MM.1S (cell line): Measurements from ENCODE around the gene DTNB.

Source experiments
- DNase-seq: peaks from one replicate; pipeline ENCODE4 v3.0.0-alpha.2; 2015
- H2AFZ ChIP-seq: fragments of 300-600 bp; sonication (generic); 2 replicates; pipeline ENCODE4 v1.6.0; 2016; ENCODE audit warnings: antibody characterized with exemption, low read length
- H3F3A ChIP-seq: fragments of 300-600 bp; sonication (generic); 2 replicates; pipeline ENCODE4 v1.6.1; 2016; ENCODE audit warnings: mild to moderate bottlenecking, antibody characterized with exemption, low read length, moderate library complexity, mixed read lengths; ENCODE audit not compliant: insufficient read depth
- H3K27ac ChIP-seq: fragments of 300-600 bp; sonication (generic); 2 replicates; pipeline ENCODE4 v1.5.1; 2016; ENCODE audit warnings: mild to moderate bottlenecking, low read length
- H3K27me3 ChIP-seq: fragments of 300-600 bp; sonication (generic); replicated peaks from 2 replicates; pipeline ENCODE4 v1.6.0; 2016; ENCODE audit warnings: low read length; ENCODE audit not compliant: insufficient read depth
- H3K36me3 ChIP-seq: fragments of 300-600 bp; sonication (generic); replicated peaks from 2 replicates; pipeline ENCODE4 v1.6.1; 2016; ENCODE audit warnings: mild to moderate bottlenecking, low read length, mixed read lengths; ENCODE audit not compliant: insufficient read depth
- H3K4me1 ChIP-seq: fragments of 300-600 bp; sonication (generic); 2 replicates; pipeline ENCODE4 v1.6.1; 2016; ENCODE audit warnings: low read length, mixed read lengths
- H3K4me2 ChIP-seq: fragments of 300-600 bp; sonication (generic); 2 replicates; pipeline ENCODE4 v1.6.0; 2016; ENCODE audit warnings: low read depth, low read length
- H3K4me3 ChIP-seq: fragments of 300-600 bp; sonication (generic); 2 replicates; pipeline ENCODE4 v1.5.1; 2016; ENCODE audit warnings: low read length, mixed read lengths
- H3K79me2 ChIP-seq: fragments of 300-600 bp; sonication (generic); 2 replicates; pipeline ENCODE4 v1.6.1; 2016; ENCODE audit warnings: mixed run types, low read length, mixed read lengths
- H3K9ac ChIP-seq: fragments of 300-600 bp; sonication (generic); 2 replicates; pipeline ENCODE4 v1.6.1; 2016; ENCODE audit warnings: low read length, mixed read lengths
- H3K9me2 ChIP-seq: fragments of 300-600 bp; sonication (generic); replicated peaks from 2 replicates; pipeline ENCODE4 v1.6.1; 2016; ENCODE audit warnings: mild to moderate bottlenecking, low read length, mixed read lengths; ENCODE audit not compliant: insufficient read depth
- H3K9me3 ChIP-seq: fragments of 300-600 bp; sonication (generic); replicated peaks from 2 replicates; pipeline ENCODE4 v1.6.1; 2016; ENCODE audit warnings: mild to moderate bottlenecking, low read length, mixed read lengths; ENCODE audit not compliant: insufficient read depth
- H4K20me1 ChIP-seq: fragments of 300-600 bp; sonication (generic); 2 replicates; pipeline ENCODE4 v1.6.1; 2016; ENCODE audit warnings: mild to moderate bottlenecking, low read length, moderate library complexity, mixed read lengths; ENCODE audit not compliant: insufficient read depth
- EZH2 ChIP-seq: fragments of 300-600 bp; sonication (generic); optimal IDR thresholded peaks from 2 replicates; pipeline ENCODE3; 2017; ENCODE audit warnings: low read depth, mild to moderate bottlenecking, antibody characterized with exemption, low read length, mixed read lengths
- EZH2phosphoT487 ChIP-seq: fragments of 300-600 bp; sonication (generic); IDR thresholded peaks from 2 replicates; pipeline ENCODE4 v1.6.1; 2018; ENCODE audit warnings: antibody characterized with exemption, low read length
- TF ChIP-seq, protein P1 (sequence below): fragments of 300-600 bp; sonication (generic); IDR thresholded peaks from 2 replicates; pipeline ENCODE4 v1.5.1; 2016; ENCODE audit warnings: antibody characterized with exemption, low read length, mixed read lengths

The DTNB gene

DNA sequence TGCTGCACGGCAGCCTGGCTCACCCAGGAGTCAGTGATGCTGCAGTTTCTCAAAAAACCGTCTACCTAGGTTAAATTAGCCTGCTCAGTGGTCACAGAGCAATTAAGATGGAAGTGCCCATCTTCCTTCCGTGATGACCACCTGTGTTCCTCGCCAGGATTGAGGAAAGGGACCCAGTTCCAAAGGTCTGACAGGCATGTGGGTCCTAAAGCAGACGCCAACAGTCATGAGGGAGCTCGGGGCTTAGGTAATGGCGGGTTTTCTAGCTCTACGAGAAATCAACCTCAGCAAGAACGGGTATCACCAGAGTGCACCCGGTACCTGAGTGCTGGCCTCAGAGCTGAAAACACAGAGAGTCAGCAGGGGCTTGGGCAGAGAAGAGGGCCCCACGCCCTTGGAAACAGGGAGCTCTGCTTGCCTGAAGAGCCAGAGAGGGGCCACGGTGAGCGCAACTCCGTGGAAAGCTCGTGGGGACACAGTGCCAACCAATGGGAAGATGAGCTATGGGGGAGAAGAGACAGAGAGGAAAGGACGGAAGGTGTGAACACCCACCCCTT, 297.3 kb downstream of the DTNB start:
- H3K4me3 ChIP-seq = peak overlapping the region; percentile 43; the same call in 1 of the 2 replicates

DNA sequence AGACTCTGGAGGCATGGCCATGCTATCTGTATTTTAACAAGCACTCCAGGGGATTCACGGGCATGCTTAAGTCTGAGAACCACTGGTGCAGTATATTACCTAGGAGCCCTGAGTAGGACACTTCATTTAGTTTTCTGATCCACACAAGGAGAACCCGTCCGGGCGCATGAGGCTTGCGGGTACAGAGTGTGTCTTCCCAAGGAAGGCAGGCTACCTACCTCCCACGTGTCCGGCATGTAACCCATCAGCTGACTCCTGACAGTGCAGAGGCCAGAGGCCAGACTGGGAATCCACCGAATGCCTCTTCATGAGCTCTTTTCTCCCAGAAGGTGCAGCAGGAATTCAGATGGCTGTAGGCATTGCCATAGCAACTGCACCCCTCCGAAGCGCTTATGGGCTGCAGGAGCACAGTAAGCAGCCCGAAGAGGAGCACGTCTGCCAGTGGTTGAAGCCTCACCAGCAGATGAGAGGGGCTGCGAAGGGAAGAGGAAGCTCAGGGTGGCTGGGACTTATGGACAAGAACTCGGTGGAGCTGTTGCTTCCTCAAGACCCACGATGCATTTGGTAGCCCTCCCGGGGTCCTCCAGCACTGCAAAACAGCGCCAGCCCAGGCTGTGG, 297.9 kb downstream of the DTNB start:
- no peak overlapping the region for H3K4me2 ChIP-seq
- H3K9ac ChIP-seq = no peak overlapping the region
- H3K79me2 ChIP-seq = 0 out of 2 replicates have a peak, but pooled peaks cover 2% of the 10 kb centered on the region
- H3K9me2 ChIP-seq = no peaks in the 10 kb centered on the region
- no peaks in the 10 kb centered on the region for H3K36me3 ChIP-seq
- peaks cover 35% of the 10 kb centered on the region for H3K4me1 ChIP-seq
- no peak overlapping the region for H2AFZ ChIP-seq
- DNase-seq = no peak
- no peaks in the 10 kb centered on the region for H4K20me1 ChIP-seq
- no peak overlapping the region for H3K4me3 ChIP-seq
- H3K9me3 ChIP-seq = no peaks in the 10 kb centered on the region
- H3K27me3 ChIP-seq = no peaks in the 10 kb centered on the region
- H3K27ac ChIP-seq = no peak overlapping the region
- TF ChIP-seq EZH2 = no peak
- TF ChIP-seq, protein P1, sequence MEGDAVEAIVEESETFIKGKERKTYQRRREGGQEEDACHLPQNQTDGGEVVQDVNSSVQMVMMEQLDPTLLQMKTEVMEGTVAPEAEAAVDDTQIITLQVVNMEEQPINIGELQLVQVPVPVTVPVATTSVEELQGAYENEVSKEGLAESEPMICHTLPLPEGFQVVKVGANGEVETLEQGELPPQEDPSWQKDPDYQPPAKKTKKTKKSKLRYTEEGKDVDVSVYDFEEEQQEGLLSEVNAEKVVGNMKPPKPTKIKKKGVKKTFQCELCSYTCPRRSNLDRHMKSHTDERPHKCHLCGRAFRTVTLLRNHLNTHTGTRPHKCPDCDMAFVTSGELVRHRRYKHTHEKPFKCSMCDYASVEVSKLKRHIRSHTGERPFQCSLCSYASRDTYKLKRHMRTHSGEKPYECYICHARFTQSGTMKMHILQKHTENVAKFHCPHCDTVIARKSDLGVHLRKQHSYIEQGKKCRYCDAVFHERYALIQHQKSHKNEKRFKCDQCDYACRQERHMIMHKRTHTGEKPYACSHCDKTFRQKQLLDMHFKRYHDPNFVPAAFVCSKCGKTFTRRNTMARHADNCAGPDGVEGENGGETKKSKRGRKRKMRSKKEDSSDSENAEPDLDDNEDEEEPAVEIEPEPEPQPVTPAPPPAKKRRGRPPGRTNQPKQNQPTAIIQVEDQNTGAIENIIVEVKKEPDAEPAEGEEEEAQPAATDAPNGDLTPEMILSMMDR = no peak
- no peak for TF ChIP-seq EZH2phosphoT487
- peaks cover 15% of the 10 kb centered on the region for H3F3A ChIP-seq

More for the DNA sequence above, 297.3 kb downstream of the DTNB start:
- Histone ChIP-seq H3K4me2 (peak overlapping the region; percentile 69), H3K27me3 (no peaks in the 10 kb centered on the region), H3K9me3 (no peaks in the 10 kb centered on the region), H4K20me1 (no peaks in the 10 kb centered on the region), H3K9ac (peak overlapping the region; percentile 42; the same call in 1 of the 2 replicates), H3F3A (peaks cover 21% of the 10 kb centered on the region), H3K9me2 (no peaks in the 10 kb centered on the region), H3K27ac (no peak overlapping the region), H3K4me1 (peaks cover 41% of the 10 kb centered on the region), H3K36me3 (no peaks in the 10 kb centered on the region), H2AFZ (peak overlapping the region; percentile 82), H3K79me2 (0 out of 2 replicates have a peak, but pooled peaks cover 2% of the 10 kb centered on the region)
- TF ChIP-seq EZH2 (no peak), EZH2phosphoT487 (no peak)
- TF ChIP-seq, protein P1 = no peak
- DNase-seq = no peak

DNA sequence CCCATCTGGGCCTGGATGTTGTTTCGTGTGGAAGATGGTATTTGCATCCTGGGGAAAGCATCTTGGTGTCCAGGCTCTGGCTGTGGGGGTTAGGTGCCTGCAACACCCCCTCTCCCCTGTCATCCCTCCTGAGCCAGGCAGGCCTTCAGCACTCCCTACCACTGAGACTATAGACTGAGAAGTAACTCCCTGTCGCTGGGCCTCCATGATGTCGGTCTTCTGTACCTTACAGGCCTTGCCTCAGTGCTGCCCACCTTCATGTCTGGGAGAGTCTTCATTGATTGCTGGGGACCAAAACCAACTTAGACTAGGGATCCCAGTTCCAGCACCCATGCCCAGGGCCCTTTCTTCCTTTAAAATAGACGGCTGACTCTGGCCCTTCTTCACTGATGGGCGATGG, 298.6 kb downstream of the DTNB start:
- Histone ChIP-seq H3K27ac (no peak overlapping the region), H3K79me2 (0 out of 2 replicates have a peak, but pooled peaks cover 2% of the 10 kb centered on the region)

DNA sequence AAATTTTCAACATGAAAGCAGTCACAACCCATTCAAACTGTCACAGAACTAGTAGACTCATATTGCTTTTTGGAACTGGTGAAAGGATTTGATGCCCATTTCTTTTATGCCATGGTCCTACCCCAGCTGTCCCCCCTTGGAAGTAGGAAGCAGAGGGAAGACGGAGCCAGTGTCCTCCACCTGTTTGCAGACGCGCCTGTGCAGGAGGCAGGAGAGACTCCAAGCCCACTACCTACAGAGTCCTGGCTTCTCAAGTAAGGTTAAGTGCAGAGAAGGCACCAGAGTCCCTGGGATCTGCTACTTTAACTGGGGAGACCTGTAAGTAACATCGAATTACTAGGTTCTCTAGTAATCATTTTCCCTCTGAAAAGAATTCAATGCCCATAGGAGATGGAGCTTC, 299.0 kb downstream of the DTNB start:
- H3K9me3 ChIP-seq = no peaks in the 10 kb centered on the region
- H3K27ac ChIP-seq = no peak overlapping the region
- no peak overlapping the region for H3K4me2 ChIP-seq
- TF ChIP-seq EZH2 (no peak), EZH2phosphoT487 (no peak)
- TF ChIP-seq, protein P1 = no peak
- H3K9ac ChIP-seq = no peak overlapping the region
- peaks cover 7% of the 10 kb centered on the region for H3F3A ChIP-seq
- H3K9me2 ChIP-seq = no peaks in the 10 kb centered on the region
- no peak for DNase-seq
- H3K36me3 ChIP-seq = no peaks in the 10 kb centered on the region
- H3K79me2 ChIP-seq = 0 out of 2 replicates have a peak, but pooled peaks cover 2% of the 10 kb centered on the region
- no peaks in the 10 kb centered on the region for H4K20me1 ChIP-seq
- H3K27me3 ChIP-seq = no peaks in the 10 kb centered on the region
- peaks cover 24% of the 10 kb centered on the region for H3K4me1 ChIP-seq
- no peak overlapping the region for H3K4me3 ChIP-seq
- H2AFZ ChIP-seq = no peak overlapping the region

More for the DNA sequence above, 298.6 kb downstream of the DTNB start:
- TF ChIP-seq EZH2phosphoT487 = no peak
- Histone ChIP-seq H3K36me3 (no peaks in the 10 kb centered on the region), H3K27me3 (no peaks in the 10 kb centered on the region), H3K4me3 (no peak overlapping the region), H2AFZ (no peak overlapping the region), H3K9me2 (no peaks in the 10 kb centered on the region), H3K4me2 (no peak overlapping the region), H3K4me1 (peaks cover 28% of the 10 kb centered on the region), H4K20me1 (no peaks in the 10 kb centered on the region), H3K9ac (no peak overlapping the region), H3K9me3 (no peaks in the 10 kb centered on the region), H3F3A (peaks cover 9% of the 10 kb centered on the region)
- DNase-seq = no peak
